Fibroblast of lung (primary cell): ENCODE data around the gene CHD3. TPM values are rescaled to one million over a fixed set of nuclear protein-coding genes. Genes with fewer than 3 reads are reported as not detected.

Experiments used
- DNase-seq, 2 donors: peaks; one replicate each; pipeline versions ENCODE4 v3.0.0 to v3.0.0-alpha.2; 2010; ENCODE audit warnings: low read depth in 2 of 2
- H2AFZ ChIP-seq: 2 replicates; pipeline ENCODE4 v1.5.1; 2012; ENCODE audit warnings: low read length, control low read depth, inconsistent platforms
- H3K27ac ChIP-seq: 2 replicates; pipeline ENCODE4 v1.5.1; 2011; ENCODE audit warnings: low read length, control low read depth; ENCODE audit not compliant: insufficient read depth
- H3K27me3 ChIP-seq: 2 replicates; pipeline ENCODE4 v1.5.1; 2011; ENCODE audit warnings: mild to moderate bottlenecking, low read length; ENCODE audit not compliant: control insufficient read depth, insufficient read depth
- H3K36me3 ChIP-seq: 2 replicates; pipeline ENCODE4 v1.5.1; 2011; ENCODE audit warnings: low read length; ENCODE audit not compliant: control insufficient read depth, insufficient read depth
- H3K4me1 ChIP-seq: 2 replicates; pipeline ENCODE4 v1.5.1; 2011; ENCODE audit warnings: low read length; ENCODE audit not compliant: control insufficient read depth, insufficient read depth; ENCODE audit errors: extremely low read depth
- H3K4me2 ChIP-seq: 2 replicates; pipeline ENCODE4 v1.5.1; 2011; ENCODE audit warnings: low read length, control low read depth; ENCODE audit not compliant: insufficient read depth; ENCODE audit errors: extremely low read depth
- H3K4me3 ChIP-seq, 4 experiments: fragments of 200-600 bp in 1 of 4; sonication (generic) in 1 of 4; replicated peaks in 1 of 4; 2 replicates each; pipeline ENCODE4 v1.5.1; 2011 to 2016; ENCODE audit warnings: low read length in 4 of 4, low read depth in 3 of 4, mild to moderate bottlenecking in 3 of 4, control low read depth in 2 of 4, inconsistent platforms in 1 of 4, mixed read lengths in 1 of 4; ENCODE audit not compliant: insufficient read depth in 1 of 4; ENCODE audit errors: control extremely low read depth in 1 of 4
- H3K79me2 ChIP-seq: 2 replicates; pipeline ENCODE4 v1.5.1; 2012; ENCODE audit warnings: mild to moderate bottlenecking, low read length, inconsistent platforms; ENCODE audit not compliant: control insufficient read depth, insufficient read depth
- H3K9ac ChIP-seq: 2 replicates; pipeline ENCODE4 v1.5.1; 2011; ENCODE audit warnings: mild to moderate bottlenecking, low read length, control low read depth; ENCODE audit not compliant: insufficient read depth
- H3K9me3 ChIP-seq: 2 replicates; pipeline ENCODE4 v1.5.1; 2012; ENCODE audit warnings: low read depth, low read length; ENCODE audit not compliant: control insufficient read depth, insufficient read depth
- H4K20me1 ChIP-seq: 2 replicates; pipeline ENCODE4 v1.5.1; 2011; ENCODE audit warnings: low read length; ENCODE audit not compliant: control insufficient read depth, insufficient read depth; ENCODE audit errors: extremely low read depth
- EZH2 ChIP-seq: IDR thresholded peaks from 2 replicates; pipeline ENCODE4 v1.5.1; 2012; ENCODE audit warnings: low read length, control low read depth, mild to moderate bottlenecking; ENCODE audit errors: missing control alignments
- polyA plus RNA-seq, 2 donors: library from polyadenylated mRNA; depleted of rRNA in 1 of 2; stranded (reverse) in 1 of 2; unstranded in 1 of 2; fragments of >200 nt; gene quantifications; 2 replicates each; pipeline ENCODE4 v1.2.1, GENCODE V29; 2011 to 2012; ENCODE audit warnings: missing spikeins in 1 of 2
- total RNA-seq: library from RNA; depleted of rRNA; stranded (reverse); fragments of >200 nt; gene quantifications from 2 replicates; pipeline ENCODE4 v1.2.1, GENCODE V29; 2014
- TF ChIP-seq, protein P1 (sequence below), 2 donors: IDR thresholded peaks in 1 of 2; conservative IDR thresholded peaks in 1 of 2; 1 replicate in 1 of 2; 2 replicates in 1 of 2; pipeline ENCODE4 v1.5.1; 2011 to 2012; ENCODE audit warnings: low read length in 2 of 2, control low read depth in 1 of 2, inconsistent platforms in 1 of 2, low read depth in 1 of 2, mild to moderate bottlenecking in 1 of 2

Gene CHD3
- total and polyA plus RNA-seq, 2 donors (not counting 1 experiment from before 2014, with no cell fraction given): 23.8 to 165 TPM

- no peak overlapping the region for H3K9ac ChIP-seq
- no peak for DNase-seq
- peaks cover 18% of the 10 kb centered on the region for H3K79me2 ChIP-seq
- no peaks in the 10 kb centered on the region for H3K36me3 ChIP-seq
- no peak overlapping the region for H3K4me2 ChIP-seq
- no peaks in the 10 kb centered on the region for H3K9me3 ChIP-seq
- H3K27ac ChIP-seq: no peak overlapping the region
- H2AFZ ChIP-seq: no peak overlapping the region
- H4K20me1 ChIP-seq: no peaks in the 10 kb centered on the region
- H3K27me3 ChIP-seq: no peaks in the 10 kb centered on the region
- no peak overlapping the region for H3K4me3 ChIP-seq
- peaks cover 2% of the 10 kb centered on the region for H3K4me1 ChIP-seq
- TF ChIP-seq, protein P1, sequence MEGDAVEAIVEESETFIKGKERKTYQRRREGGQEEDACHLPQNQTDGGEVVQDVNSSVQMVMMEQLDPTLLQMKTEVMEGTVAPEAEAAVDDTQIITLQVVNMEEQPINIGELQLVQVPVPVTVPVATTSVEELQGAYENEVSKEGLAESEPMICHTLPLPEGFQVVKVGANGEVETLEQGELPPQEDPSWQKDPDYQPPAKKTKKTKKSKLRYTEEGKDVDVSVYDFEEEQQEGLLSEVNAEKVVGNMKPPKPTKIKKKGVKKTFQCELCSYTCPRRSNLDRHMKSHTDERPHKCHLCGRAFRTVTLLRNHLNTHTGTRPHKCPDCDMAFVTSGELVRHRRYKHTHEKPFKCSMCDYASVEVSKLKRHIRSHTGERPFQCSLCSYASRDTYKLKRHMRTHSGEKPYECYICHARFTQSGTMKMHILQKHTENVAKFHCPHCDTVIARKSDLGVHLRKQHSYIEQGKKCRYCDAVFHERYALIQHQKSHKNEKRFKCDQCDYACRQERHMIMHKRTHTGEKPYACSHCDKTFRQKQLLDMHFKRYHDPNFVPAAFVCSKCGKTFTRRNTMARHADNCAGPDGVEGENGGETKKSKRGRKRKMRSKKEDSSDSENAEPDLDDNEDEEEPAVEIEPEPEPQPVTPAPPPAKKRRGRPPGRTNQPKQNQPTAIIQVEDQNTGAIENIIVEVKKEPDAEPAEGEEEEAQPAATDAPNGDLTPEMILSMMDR (conservative IDR thresholded peaks at IDR 0.05 in 1 of 2, IDR thresholded peaks at IDR 0.05 in 1 of 2; ENCODE audit: low read depth in 1 of 2, low read length in 2 of 2): no peak
- no peak for TF ChIP-seq EZH2
These were observed 39.0 kb downstream of the CHD3 start for GRCh38 chr17:7927596-7927995.

GRCh38 chr17:7929158-7930023 lies 40.8 kb downstream of the CHD3 start, which contains the start of gene KCNAB3:
TSS of gene KCNAB3 (minus strand) at chr17:7929856. CDS start at chr17:7929435, 421 bp downstream.
- Histone ChIP-seq H3K4me2 (peak within 1 kb of the TSS; percentile 86), H2AFZ (peak within 1 kb of the TSS; percentile 45), H3K4me3 (peak within 1 kb of the TSS; percentile 28 to 97 (median 52)), H4K20me1 (no peaks in the 10 kb centered on the region), H3K27me3 (no peaks in the 10 kb centered on the region), H3K36me3 (no peaks in the 10 kb centered on the region), H3K4me1 (no peaks in the 10 kb centered on the region), H3K27ac (no peak within 1 kb of the TSS), H3K9ac (peak within 1 kb of the TSS; percentile 25), H3K9me3 (no peaks in the 10 kb centered on the region), H3K79me2 (peaks cover 36% of the 10 kb centered on the region)
- peak; percentile 69 to 77 for DNase-seq
- TF ChIP-seq, protein P1 (conservative IDR thresholded peaks at IDR 0.05 in 1 of 2, IDR thresholded peaks at IDR 0.05 in 1 of 2; ENCODE audit: low read depth in 1 of 2, low read length in 2 of 2): no peak
- TF ChIP-seq EZH2: no peak

GRCh38 chr17:7930841-7931631 lies 42.4 kb downstream of the CHD3 start:
- H3K79me2 ChIP-seq: peaks cover 36% of the 10 kb centered on the region
- no peaks in the 10 kb centered on the region for H3K9me3 ChIP-seq
- no peaks in the 10 kb centered on the region for H4K20me1 ChIP-seq
- H3K36me3 ChIP-seq: peaks cover 2% of the 10 kb centered on the region
- H2AFZ ChIP-seq: peak overlapping the region; percentile 91
- H3K4me1 ChIP-seq: no peaks in the 10 kb centered on the region
- peak overlapping the region; percentile 86 for H3K4me2 ChIP-seq
- no peaks in the 10 kb centered on the region for H3K27me3 ChIP-seq
- no peak for TF ChIP-seq EZH2
- no peak for DNase-seq
- H3K4me3 ChIP-seq: peak overlapping the region; percentile 81 to 97 (median 96)
- peak overlapping the region; percentile 71 for H3K9ac ChIP-seq
- peak overlapping the region; percentile 96 for H3K27ac ChIP-seq
